NCI-H187 (cell line): ENCODE data around the gene ABL2.
"Not testable (repeated sequence)": the region's sequence is repeated elsewhere in the genome, so short reads cannot be mapped to it uniquely, and the experiment has no call there.

Source experiments
- DNase-seq, 2 experiments: peaks; one replicate each; lab custom pipeline; 2025; lab: John Stamatoyannopoulos, UW

ABL2 gene

GRCh38 chr1:179217943-179218507, 11.5 kb downstream of the ABL2 start:
- DNase-seq, result no peak

GRCh38 chr1:179213317-179213716, 16.2 kb downstream of the ABL2 start:
- not testable (repeated sequence) for DNase-seq

GRCh38 chr1:179208681-179209477, 20.6 kb downstream of the ABL2 start:
- DNase-seq, result no peak

- no peak for DNase-seq
Observed at GRCh38 chr1:179206812-179207211, 22.7 kb downstream of the ABL2 start.

GRCh38 chr1:179205284-179205683, 24.2 kb downstream of the ABL2 start:
- DNase-seq, result no peak

- no peak for DNase-seq
Observed at GRCh38 chr1:179202161-179202560, 27.3 kb downstream of the ABL2 start.

GRCh38 chr1:179200586-179200985, 28.9 kb downstream of the ABL2 start:
- DNase-seq, result no peak

- DNase-seq, result no peak
Observed at GRCh38 chr1:179197690-179198297, 31.7 kb downstream of the ABL2 start.

GRCh38 chr1:179195857-179196256, 33.6 kb downstream of the ABL2 start:
- DNase-seq, result not testable (repeated sequence)

- no peak for DNase-seq
Observed at GRCh38 chr1:179195376-179195775, 34.1 kb downstream of the ABL2 start.

- no peak for DNase-seq
Observed at GRCh38 chr1:179194068-179194537, 35.4 kb downstream of the ABL2 start.

- DNase-seq, result no peak
Observed at GRCh38 chr1:179190861-179191260, 38.6 kb downstream of the ABL2 start.

GRCh38 chr1:179187735-179188471, 41.6 kb downstream of the ABL2 start:
- DNase-seq, result no peak

- DNase-seq, result no peak
Observed at GRCh38 chr1:179187043-179187442, 42.4 kb downstream of the ABL2 start.

- DNase-seq, result no peak
Observed at GRCh38 chr1:179184403-179184802, 45.1 kb downstream of the ABL2 start.

GRCh38 chr1:179183857-179184256, 45.6 kb downstream of the ABL2 start:
- DNase-seq, result no peak

- DNase-seq, result no peak
Observed at GRCh38 chr1:179178950-179179349, 50.5 kb downstream of the ABL2 start.

- no peak for DNase-seq
Observed at GRCh38 chr1:179178183-179178582, 51.3 kb downstream of the ABL2 start.

- DNase-seq, result no peak
Observed at GRCh38 chr1:179177615-179178014, 51.9 kb downstream of the ABL2 start.

- DNase-seq, result no peak
Observed at GRCh38 chr1:179177182-179177581, 52.3 kb downstream of the ABL2 start.

- no peak for DNase-seq
Observed at GRCh38 chr1:179175011-179175841, 54.3 kb downstream of the ABL2 start.

- not testable (repeated sequence) for DNase-seq
Observed at GRCh38 chr1:179170468-179170770, 59.1 kb downstream of the ABL2 start.
